HCT116 (cell line): ENCODE measurements around the gene ADGRG1.

Source experiments
- CEBPB ChIP-seq: IDR thresholded peaks from 2 replicates; pipeline ENCODE4 v1.6.1; 2012; ENCODE audit warnings: low read depth
- EGR1 ChIP-seq: IDR thresholded peaks from 2 replicates; pipeline ENCODE4 v1.6.1; 2012; ENCODE audit warnings: low read depth
- EZH2phosphoT487 ChIP-seq: fragments of 200-600 bp; IDR thresholded peaks from 2 replicates; pipeline ENCODE4 v1.6.1; 2018; ENCODE audit warnings: antibody characterized with exemption, borderline replicate concordance
- JUND ChIP-seq: IDR thresholded peaks from 2 replicates; pipeline ENCODE4 v1.6.1; 2012
- POLR2A ChIP-seq: IDR thresholded peaks from 2 replicates; pipeline ENCODE4 v1.7.0; 2011; ENCODE audit warnings: borderline replicate concordance; ENCODE audit not compliant: insufficient read depth, insufficient read length; ENCODE audit errors: extremely low read depth
- POLR2AphosphoS5 ChIP-seq: IDR thresholded peaks from 2 replicates; pipeline ENCODE4 v1.6.1; 2011; ENCODE audit warnings: mild to moderate bottlenecking, low read depth, low read length, moderate library complexity
- REST ChIP-seq: IDR thresholded peaks from 2 replicates; pipeline ENCODE4 v1.6.1; 2012; ENCODE audit warnings: low read depth
- SRF ChIP-seq: IDR thresholded peaks from 2 replicates; pipeline ENCODE4 v1.6.1; 2012; ENCODE audit warnings: low read depth
- YY1 ChIP-seq: IDR thresholded peaks from 2 replicates; pipeline ENCODE4 v1.6.1; 2011; ENCODE audit warnings: low read length, low read depth, moderate library complexity, mild to moderate bottlenecking; ENCODE audit not compliant: insufficient replicate concordance; ENCODE audit errors: extremely low read depth
- ZNF274 ChIP-seq: fragments of 200-500 bp; sonication (Bioruptor generic); IDR thresholded peaks from 2 replicates; pipeline ENCODE4 v1.6.1; 2014; ENCODE audit warnings: mild to moderate bottlenecking, low read depth, low read length, inconsistent platforms
- TF ChIP-seq, protein P1 (sequence below), 3 experiments: fragments of 200-600 bp in 1 of 3; sonication (generic) in 1 of 3; IDR thresholded peaks in 2 of 3; conservative IDR thresholded peaks in 1 of 3; 2 replicates each; pipeline ENCODE4 v1.5.1; 2012 to 2017; ENCODE audit warnings: low read depth in 2 of 3, low read length in 2 of 3, antibody characterized with exemption in 1 of 3, borderline replicate concordance in 1 of 3, control low read depth in 1 of 3, mild to moderate bottlenecking in 1 of 3, mixed read lengths in 1 of 3, mixed run types in 1 of 3, moderate library complexity in 1 of 3; ENCODE audit not compliant: insufficient read depth in 1 of 3
- TF ChIP-seq, protein P2 (sequence below): IDR thresholded peaks from 2 replicates; pipeline ENCODE4 v1.6.1; 2012

DNA sequence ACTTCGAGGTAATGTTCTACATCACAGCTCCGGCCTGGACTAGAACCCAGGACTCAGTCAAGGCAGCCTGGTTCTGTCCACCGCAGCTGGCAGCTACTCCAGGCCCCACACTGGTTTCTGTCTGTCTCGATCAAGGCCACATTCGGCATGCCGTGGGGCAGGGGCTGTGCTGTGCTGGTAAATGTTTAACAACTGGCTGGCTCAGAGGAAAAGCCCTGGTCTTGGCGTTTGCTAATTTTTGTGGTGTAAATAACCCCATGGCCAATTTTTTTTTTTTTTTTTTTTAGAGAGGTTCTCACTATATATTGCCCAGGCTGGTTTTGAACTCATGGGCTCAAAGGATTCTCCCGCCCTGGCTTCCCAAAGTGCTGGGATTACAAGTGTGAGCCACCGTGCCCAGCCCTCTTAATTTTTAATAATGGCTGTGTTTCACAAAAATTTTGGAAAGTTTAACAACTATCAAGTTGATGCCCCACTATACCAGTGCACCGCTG, 65.8 kb downstream of the ADGRG1 start:
- TF ChIP-seq, protein P1, sequence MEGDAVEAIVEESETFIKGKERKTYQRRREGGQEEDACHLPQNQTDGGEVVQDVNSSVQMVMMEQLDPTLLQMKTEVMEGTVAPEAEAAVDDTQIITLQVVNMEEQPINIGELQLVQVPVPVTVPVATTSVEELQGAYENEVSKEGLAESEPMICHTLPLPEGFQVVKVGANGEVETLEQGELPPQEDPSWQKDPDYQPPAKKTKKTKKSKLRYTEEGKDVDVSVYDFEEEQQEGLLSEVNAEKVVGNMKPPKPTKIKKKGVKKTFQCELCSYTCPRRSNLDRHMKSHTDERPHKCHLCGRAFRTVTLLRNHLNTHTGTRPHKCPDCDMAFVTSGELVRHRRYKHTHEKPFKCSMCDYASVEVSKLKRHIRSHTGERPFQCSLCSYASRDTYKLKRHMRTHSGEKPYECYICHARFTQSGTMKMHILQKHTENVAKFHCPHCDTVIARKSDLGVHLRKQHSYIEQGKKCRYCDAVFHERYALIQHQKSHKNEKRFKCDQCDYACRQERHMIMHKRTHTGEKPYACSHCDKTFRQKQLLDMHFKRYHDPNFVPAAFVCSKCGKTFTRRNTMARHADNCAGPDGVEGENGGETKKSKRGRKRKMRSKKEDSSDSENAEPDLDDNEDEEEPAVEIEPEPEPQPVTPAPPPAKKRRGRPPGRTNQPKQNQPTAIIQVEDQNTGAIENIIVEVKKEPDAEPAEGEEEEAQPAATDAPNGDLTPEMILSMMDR (IDR thresholded peaks at IDR 0.05 in 2 of 3, conservative IDR thresholded peaks at IDR 0.05 in 1 of 3; ENCODE audit: borderline replicate concordance in 1 of 3, insufficient read depth in 1 of 3, low read depth in 2 of 3, low read length in 2 of 3), result no peak
- TF ChIP-seq JUND (no peak), POLR2AphosphoS5 (no peak), POLR2A (no peak), YY1 (no peak), ZNF274 (no peak), CEBPB (no peak), EZH2phosphoT487 (no peak), EGR1 (no peak), SRF (no peak), REST (no peak)
- TF ChIP-seq, protein P2, sequence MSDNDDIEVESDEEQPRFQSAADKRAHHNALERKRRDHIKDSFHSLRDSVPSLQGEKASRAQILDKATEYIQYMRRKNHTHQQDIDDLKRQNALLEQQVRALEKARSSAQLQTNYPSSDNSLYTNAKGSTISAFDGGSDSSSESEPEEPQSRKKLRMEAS, result no peak
